ENCODE data around the gene METTL23.

GRCh38 chr17:76684756-76685155 is 41.9 kb upstream of the METTL23 start:
- no peak for TF ChIP-seq CTCF (IDR thresholded peaks at IDR 0.05)
- no peak for TF ChIP-seq EP300 (IDR thresholded peaks at IDR 0.05)

Measured in esophagus muscularis mucosa (tissue), 3 donors.